Stimulated activated CD8-positive, alpha-beta memory T cell treated with anti-CD3 and anti-CD28 coated beads, Interleukin-12 subunit alpha, Interleukin-12 subunit beta, amount 100 ng/mL, for 4 hours (primary cell): ENCODE results near the gene PTPN14.
A peak's percentile ranks its signal among the peaks of the same experiment; 100 is the strongest.

Experiments used
- DNase-seq: peaks from one replicate; pipeline ENCODE4 v3.0.0-alpha.2; 2020; ENCODE audit warnings: low read depth

PTPN14 gene

GRCh38 chr1:214330715-214331114 lies 220.7 kb downstream of the PTPN14 start:
- DNase-seq = no peak

- DNase-seq = no peak
These were observed 221.2 kb downstream of the PTPN14 start for GRCh38 chr1:214330222-214330621.

- DNase-seq = no peak
These were observed 221.8 kb downstream of the PTPN14 start for GRCh38 chr1:214329470-214330220.

GRCh38 chr1:214328770-214329469 lies 222.5 kb downstream of the PTPN14 start:
- DNase-seq = peak; percentile 43

GRCh38 chr1:214327514-214327913 lies 223.9 kb downstream of the PTPN14 start:
- no peak for DNase-seq

- no peak for DNase-seq
These were observed 225.0 kb downstream of the PTPN14 start for GRCh38 chr1:214326406-214326805.

- DNase-seq = no peak
These were observed 226.3 kb downstream of the PTPN14 start for GRCh38 chr1:214324896-214325800.

GRCh38 chr1:214321705-214322453 lies 229.5 kb downstream of the PTPN14 start:
- DNase-seq = no peak

- DNase-seq = no peak
These were observed 231.5 kb downstream of the PTPN14 start for GRCh38 chr1:214319938-214320337.

GRCh38 chr1:214318956-214319736 lies 232.3 kb downstream of the PTPN14 start:
- DNase-seq = no peak

GRCh38 chr1:214318356-214318755 lies 233.0 kb downstream of the PTPN14 start:
- no peak for DNase-seq

- DNase-seq = no peak
These were observed 233.7 kb downstream of the PTPN14 start for GRCh38 chr1:214317734-214318133.

- no peak for DNase-seq
These were observed 234.1 kb downstream of the PTPN14 start for GRCh38 chr1:214317300-214317699.

- no peak for DNase-seq
These were observed 234.8 kb downstream of the PTPN14 start for GRCh38 chr1:214316593-214316992.

GRCh38 chr1:214314178-214314843 lies 237.1 kb downstream of the PTPN14 start:
- DNase-seq = no peak

- DNase-seq = no peak
These were observed 238.8 kb downstream of the PTPN14 start for GRCh38 chr1:214312530-214313051.

- DNase-seq = no peak
These were observed 240.4 kb downstream of the PTPN14 start for GRCh38 chr1:214310777-214311690.

GRCh38 chr1:214310010-214310409 lies 241.4 kb downstream of the PTPN14 start:
- no peak for DNase-seq

- no peak for DNase-seq
These were observed 245.1 kb downstream of the PTPN14 start for GRCh38 chr1:214306269-214306668.
